GM19025 (cell line): ENCODE measurements around the gene HSH2D.
"Not testable (repeated sequence)": the region's sequence is repeated elsewhere in the genome, so short reads cannot be mapped to it uniquely, and the experiment has no call there.

Source experiments
- ATAC-seq: cut with Tn5 transposase; IDR thresholded peaks from one replicate; pipeline ENCODE4 v1.9.1; 2021; ENCODE audit warnings: mild to moderate bottlenecking, low read depth, moderate library complexity; ENCODE audit not compliant: unreplicated experiment

The HSH2D gene

DNA sequence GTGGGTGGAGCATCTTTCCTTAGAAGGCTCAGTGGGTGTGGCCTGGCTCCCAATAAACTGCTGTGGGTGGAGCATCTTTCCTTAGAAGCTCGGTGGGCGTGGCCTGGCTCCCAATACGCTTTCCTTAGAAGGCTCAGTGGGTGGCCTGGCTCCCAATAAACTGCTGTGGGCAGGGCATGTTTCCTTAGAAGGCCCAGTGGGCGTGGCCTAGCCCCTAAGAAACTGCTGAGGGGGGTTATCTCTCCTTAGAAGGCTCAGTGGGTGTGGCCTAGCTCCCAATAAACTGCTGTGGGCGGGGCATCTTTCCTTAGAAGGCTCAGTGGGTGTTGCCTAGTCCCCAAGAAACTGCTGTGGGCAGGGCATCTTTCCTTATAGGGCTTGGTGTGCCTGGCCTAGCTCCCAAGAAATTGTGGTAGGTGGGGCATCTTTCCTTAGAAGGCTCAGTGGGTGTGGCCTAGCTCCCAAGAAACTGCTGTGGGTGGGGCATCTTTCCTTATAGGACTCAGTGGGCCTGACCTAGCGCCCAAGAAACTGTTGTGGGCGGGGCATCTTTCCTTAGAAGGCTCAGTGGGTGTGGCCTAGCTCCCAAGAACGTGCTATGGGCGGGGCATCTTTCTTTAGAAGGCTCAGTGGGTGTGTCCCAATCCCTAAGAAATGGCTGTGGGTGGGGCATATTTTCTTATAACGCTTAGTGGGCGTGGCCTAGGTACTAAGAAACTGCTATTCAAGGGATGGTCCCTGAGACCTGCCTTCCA, 10.3 kb downstream of the HSH2D start:
- ATAC-seq: no peak

DNA sequence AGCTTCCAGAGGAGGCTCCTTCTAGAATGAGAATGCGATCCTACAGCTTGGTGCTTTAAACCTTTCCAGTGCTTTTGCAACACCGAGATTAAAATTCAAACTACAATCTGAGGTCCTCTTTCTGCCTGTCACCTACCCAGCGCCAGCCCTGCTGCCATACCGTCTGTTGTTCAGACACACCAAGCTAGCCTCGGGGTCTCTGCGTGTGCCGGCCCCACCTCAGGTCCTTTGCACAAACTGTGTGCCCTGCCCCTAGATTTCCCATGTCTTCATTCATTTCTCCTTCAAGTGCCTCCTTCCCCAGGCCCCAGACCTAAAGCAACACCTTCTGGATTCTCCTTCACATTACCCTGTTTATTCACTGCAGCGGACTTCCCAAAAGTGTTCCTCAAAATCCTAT, 11.1 kb downstream of the HSH2D start:
- no peak for ATAC-seq

- no peak for ATAC-seq
Observed at GRCh38 chr19:16155128-16155527, 11.6 kb downstream of the HSH2D start.

GRCh38 chr19:16156904-16157303, 13.4 kb downstream of the HSH2D start:
- no peak for ATAC-seq

DNA sequence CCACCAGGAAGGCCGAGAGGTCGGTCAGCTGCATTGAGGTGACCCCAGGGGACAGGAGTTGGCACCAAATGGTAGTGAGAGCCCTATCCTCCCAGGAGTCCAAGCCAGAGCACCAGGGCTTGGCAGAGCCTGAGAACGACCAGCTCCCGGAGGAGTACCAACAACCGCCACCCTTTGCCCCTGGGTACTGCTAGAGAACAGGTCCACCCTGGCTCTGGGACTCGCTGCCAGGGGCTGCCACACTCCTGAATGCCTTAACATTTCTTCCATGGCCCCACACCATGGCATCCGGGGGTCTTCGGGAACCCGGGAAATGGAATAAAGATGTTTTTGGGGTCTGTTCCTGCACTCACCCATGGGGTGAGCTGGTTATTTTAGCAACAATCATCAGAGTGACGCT, 14.1 kb downstream of the HSH2D start:
- ATAC-seq: no peak

DNA sequence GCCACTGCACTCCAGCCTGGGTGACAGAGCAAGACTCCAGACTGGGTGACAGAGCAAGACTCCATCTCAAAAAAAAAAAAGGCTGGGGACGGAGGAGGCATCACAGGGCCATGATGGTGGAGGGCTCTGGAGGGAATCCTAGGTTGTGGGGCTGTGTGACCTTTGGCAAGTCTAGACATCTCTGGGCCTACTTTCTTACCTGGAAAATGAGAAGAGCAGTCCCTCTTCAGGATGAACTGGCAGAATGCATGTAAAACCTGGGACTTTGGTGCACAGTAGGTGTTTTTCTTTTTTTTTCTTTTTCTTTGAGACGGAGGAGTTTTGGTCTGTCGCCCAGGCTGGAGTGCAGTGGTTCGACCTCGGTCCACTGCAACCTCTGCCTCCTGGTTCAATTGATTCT, 16.2 kb downstream of the HSH2D start:
- ATAC-seq: no peak

DNA sequence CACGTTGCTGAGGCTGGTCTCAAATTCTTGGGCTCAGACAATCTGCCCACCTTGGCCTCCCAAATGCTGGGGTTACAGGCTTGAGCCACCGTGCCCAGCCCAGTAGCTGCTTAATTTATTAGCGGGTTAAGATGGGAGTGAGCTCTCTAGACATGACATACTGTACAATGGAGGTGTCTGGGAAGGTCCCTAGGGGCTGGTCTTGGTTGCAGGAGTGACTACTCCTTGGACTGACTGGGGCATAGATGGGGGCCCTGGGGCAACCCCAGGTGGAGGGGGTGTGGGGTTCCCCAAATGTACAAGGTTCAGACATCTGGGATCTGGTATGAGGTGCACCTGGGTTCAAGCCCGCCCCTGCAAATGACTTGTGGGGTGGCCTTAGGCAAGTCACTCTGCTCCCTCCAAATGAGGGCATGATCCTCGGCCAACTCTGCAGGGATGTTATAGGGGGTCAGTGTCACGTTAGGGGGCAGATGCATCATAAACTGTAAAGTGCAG, 17.0 kb downstream of the HSH2D start:
- ATAC-seq: no peak

DNA sequence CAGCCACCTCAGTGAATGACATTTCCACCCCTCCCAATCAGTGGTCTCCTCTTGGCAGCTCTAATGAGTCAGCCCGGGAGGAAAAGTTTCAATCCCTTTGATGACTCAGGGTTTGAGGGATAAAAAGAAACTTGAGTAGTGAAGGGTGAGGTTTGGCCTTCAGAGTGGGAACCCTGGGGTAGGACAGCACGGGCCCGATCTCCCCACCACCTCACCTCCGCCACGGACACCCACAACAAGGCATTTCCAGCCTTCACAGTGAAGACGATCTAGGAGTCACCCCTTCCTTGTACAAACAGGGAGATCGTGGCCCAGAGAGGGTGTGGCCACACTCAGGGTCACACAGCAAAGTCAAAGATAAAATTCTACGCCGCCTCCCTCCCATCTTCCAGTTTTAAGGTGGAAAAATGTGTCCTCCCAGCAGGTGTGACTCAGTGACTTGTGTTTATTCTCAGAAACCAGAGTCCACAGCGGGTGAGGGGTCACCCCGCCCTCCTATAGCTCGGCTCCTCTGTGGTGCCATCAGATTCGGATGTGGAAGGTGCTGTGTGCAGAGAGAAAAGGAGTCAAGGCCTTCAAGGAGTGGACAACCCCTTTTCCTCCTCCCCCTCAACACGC, 17.6 kb downstream of the HSH2D start:
- no peak for ATAC-seq

DNA sequence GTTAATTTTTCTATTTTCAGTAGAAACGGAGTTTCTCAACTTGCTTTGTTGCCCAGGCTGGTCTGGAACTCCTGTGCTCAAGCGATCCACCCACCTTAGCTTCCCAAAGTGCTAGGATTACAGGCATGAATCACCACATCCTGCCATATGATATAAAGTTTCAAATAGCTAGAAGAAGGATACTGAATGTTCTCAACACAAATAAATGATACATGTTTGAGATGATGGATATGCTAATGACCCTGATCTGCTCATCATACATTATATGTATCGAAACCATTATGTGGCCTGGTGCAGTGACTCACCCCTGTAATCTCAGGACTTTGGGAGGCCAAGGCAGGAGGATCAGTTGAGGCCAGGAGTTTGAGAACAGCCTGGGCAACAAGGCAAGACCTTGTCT, 18.4 kb downstream of the HSH2D start:
- ATAC-seq: no peak

- no peak for ATAC-seq
Observed at GRCh38 chr19:16164222-16164890, 20.9 kb downstream of the HSH2D start.

GRCh38 chr19:16166417-16166816, 22.9 kb downstream of the HSH2D start:
- no peak for ATAC-seq

DNA sequence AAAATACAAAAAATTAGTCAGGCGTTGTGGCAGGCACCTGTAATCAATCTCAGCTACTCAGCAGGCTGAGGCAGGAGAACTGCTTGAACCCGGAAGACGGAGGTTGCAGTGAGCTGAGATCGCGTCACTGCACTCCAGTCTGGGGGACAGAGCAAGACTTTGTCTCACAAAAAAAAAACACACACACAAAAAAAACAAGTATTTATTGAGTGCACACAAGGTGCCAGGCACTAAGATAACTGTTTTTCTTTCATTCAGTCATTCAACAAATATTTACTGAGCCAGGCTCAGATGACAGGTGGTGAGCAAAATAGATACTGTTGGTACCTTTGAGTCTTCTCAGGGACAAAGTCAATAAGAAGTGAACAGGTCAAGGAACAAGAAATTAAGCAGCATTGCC, 23.6 kb downstream of the HSH2D start:
- ATAC-seq: no peak

DNA sequence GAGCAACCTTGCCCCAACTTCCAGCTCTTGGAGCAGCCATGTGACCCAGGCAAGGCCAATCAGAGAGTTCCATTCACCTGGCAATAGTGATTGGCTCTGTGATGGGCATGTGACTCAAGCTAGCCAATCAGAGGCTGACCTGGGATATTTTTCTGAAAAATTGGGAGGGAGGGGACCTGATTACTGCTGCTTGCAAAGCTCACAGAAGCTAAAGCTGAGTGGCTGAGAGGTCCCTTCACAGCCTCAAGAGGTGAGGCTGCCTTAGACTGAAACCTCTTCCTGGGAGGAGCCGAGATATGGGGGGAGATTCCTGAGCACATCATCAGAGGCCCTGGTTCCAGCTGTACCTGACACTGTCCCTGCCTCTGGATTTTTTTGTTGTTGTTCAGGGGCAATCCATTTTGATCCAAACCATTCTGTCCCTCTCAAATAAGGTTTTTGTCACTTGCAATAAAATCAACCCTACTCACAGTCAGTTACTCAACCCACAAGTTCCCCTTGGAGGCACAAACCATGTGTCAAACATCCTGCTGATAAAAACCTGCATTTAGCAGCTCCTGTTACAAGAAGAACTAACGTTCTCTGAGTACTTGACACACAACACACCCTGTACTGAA, 25.1 kb downstream of the HSH2D start:
- ATAC-seq: no peak

DNA sequence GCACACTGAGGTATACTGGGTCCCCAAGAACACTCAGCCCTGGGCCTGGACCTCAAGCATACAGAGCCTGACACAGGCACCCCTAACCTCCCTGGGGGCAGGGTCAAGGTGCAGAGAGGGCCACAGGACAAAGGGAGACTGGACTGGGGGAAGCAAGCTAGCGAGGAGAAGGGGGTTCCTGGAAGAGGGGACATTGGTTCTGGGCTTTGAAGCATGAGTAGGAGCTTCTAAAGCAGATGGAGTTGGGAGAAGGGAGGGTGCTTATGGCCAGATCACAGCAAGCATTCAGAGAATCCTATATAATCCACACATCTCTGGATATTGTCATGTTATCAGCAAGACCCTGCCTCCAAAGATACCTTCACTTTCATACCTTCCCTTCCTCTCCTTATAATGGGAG, 26.6 kb downstream of the HSH2D start:
- no peak for ATAC-seq

DNA sequence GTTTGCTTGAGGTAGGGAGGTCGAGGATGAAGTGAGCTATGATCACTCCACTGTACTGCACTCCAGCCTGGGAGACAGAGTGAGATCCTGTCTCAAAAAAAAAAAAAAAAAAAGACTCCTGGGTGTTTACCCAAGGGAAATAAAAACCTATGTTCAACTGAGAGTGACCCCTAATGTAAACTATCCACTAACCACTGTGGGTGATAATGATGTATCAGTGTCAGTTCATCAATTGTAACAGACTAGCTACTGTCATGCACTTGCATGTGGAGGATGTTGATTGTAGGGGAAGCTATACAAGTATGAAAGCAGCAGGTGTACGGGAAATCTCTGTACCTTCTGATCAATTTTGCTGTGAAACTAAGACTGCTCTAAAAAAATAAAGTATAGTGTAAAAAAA, 32.5 kb downstream of the HSH2D start:
- no peak for ATAC-seq

DNA sequence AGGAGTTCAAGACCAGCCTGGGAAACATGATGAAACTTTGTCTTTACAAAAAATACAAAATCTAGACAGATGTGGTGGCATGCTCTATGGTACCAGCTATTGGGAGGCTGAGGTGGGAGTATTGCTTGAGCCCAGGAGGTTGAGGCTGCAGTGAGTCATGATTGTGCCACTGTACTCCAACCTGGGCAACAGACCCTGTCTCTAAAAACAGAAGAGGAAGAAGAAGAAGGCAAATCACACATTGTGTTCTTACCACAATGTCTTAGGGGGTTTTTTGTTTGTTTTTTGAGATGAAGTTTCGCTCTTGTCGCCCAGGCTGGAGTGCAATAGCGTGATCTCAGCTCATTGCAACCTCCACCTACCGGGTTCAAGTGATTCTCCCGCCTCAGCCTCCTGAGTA, 35.4 kb downstream of the HSH2D start:
- not testable (repeated sequence) for ATAC-seq

DNA sequence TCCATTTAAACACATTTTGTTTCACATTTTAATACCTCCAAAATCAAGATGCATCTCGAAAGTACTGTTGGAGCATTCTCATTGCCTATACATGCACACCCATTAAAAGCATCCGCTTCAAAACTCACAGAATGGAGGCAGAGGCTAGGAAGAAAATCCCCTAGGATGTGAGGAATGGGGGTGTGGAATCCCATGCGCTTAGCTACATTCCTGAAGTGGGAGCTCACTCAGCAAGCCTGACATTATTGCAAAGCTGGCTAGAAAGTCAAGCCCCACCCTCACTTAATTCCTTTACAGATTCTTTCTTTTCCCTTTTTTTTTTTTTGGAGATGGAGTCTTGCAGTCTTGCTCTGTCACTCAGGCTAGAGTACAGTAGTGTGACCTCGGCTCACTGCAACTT, 37.1 kb downstream of the HSH2D start:
- ATAC-seq: no peak

DNA sequence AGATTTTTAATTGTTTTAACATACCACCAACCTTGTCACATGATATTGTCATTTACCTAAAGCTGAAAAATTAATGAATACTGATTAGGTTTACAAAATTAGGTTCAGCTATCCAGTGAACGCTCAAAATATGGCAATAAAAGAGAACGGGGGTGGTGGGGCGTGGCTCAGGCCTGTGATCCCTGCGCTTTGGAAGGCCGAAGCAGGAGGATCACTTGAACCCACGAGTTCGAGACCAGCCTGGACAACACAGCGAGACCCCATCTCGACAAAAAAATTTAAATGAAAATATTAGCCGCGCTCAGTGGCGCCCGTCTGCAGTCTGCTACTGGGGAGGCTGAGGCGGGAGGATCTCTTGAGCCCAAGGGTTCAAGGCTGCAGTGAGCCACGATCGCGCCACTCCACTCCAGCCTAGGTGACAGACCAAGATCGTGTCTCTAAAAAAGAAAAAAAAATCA, 41.2 kb downstream of the HSH2D start:
- no peak for ATAC-seq

DNA sequence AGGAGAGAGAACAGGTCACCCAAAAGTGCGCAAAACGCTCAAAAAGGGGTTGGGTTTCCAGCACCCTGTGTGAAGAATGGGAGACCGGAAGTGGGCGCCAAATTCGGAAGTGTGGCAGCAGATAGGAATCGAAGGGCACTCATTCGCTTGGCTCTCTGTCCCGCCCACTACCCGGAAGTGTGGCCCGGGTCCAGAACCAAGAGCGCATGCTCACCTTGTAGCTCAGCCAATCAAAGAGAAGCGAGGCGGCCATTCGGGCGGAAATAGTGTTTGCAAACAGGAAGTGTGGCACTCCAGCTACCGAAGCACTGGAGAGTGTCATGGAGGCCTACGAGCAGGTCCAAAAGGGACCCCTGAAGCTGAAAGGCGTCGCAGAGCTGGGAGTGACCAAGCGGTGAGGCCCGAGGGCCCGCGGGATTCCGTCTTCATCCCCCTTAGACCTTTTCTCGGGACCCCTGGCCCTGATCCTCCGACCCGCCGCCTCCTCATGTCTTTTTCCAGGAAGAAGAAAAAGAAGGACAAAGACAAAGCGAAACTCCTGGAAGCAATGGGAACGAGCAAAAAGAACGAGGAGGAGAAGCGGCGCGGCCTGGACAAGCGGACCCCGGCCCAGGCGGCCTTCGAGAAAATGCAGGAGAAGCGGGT, 41.8 kb downstream of the HSH2D start, which contains the start of gene FAM32A:
Gene FAM32A (plus strand): TSS at position 288 of the 645 bp plus-strand sequence. CDS start 33 bp downstream, at position 321.
- ATAC-seq: peak; percentile 86

GRCh38 chr19:16185768-16186123, 42.3 kb downstream of the HSH2D start:
- no peak for ATAC-seq

DNA sequence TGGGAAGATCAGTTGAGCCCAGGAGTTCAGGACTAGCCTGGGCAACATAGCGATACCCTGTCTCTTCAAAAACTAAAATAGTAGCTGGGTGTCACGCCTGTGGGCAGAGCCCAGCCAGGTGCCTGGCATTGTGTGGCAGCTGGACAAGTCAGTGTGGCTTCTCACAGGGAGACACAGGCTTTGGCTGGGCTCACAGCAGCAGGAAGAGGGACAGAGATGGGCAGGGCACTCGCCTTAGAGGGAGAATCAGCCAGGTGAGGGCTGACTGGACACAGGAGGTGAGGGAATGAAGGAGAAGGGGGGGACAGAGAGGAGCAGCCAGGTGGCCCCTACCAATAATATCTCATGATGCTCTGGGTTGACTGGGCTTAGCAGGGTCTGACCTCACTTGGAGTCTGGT, 45.0 kb downstream of the HSH2D start:
- ATAC-seq: no peak
